Measurements from ENCODE around the gene BEND6. TPM values are rescaled to one million over a fixed set of nuclear protein-coding genes. Genes with fewer than 3 reads are reported as not detected.

The BEND6 gene
- total and polyA plus RNA-seq, 2 of the 13 experiments (the other 11 are each of a cell fraction or from before 2014, with no cell fraction given), result 0.20 to 0.21 TPM

DNA sequence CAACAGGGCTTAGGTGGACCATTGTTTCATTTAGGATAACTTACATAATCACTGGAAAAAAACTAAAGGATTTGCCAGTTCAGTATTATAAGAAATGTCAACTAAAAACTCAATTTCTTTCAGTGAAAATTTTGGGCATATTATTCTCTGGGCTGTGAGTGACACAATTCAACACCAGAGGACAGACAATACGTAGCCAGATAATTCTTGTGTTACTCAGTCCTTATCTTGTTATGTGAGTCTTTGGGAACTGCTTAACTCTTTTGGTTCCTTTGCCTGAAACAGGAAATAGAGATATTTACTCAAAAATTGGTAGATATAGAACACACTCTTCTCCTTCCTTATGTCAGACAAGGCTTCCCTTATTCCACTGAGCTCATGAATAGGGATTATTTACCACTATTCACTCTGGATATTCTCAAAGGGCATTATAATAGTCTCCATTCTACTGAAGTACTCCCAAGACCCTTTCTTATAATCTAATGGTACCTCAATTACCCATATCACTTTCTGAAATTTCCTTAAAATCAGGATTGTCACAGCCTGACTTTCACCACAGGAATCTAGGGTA lies 4.9 kb upstream of the BEND6 start (continued):
- TF ChIP-seq NFE2 (CRISPR knock-in tag; IDR thresholded peaks at IDR 0.05), result no peak
- no peak for TF ChIP-seq GMEB2 (CRISPR knock-in tag; IDR thresholded peaks at IDR 0.05; ENCODE audit: low read depth)
- TF ChIP-seq ZFP90 (CRISPR knock-in tag; IDR thresholded peaks at IDR 0.05; ENCODE audit: borderline replicate concordance), result no peak
- TF ChIP-seq ZNF142 (CRISPR knock-in tag; IDR thresholded peaks at IDR 0.05), result no peak
- TF ChIP-seq, protein P1, sequence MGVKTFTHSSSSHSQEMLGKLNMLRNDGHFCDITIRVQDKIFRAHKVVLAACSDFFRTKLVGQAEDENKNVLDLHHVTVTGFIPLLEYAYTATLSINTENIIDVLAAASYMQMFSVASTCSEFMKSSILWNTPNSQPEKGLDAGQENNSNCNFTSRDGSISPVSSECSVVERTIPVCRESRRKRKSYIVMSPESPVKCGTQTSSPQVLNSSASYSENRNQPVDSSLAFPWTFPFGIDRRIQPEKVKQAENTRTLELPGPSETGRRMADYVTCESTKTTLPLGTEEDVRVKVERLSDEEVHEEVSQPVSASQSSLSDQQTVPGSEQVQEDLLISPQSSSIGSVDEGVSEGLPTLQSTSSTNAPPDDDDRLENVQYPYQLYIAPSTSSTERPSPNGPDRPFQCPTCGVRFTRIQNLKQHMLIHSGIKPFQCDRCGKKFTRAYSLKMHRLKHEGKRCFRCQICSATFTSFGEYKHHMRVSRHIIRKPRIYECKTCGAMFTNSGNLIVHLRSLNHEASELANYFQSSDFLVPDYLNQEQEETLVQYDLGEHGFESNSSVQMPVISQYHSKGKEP (CRISPR knock-in tag; IDR thresholded peaks at IDR 0.05), result no peak
- no peak for TF ChIP-seq ZNF441 (CRISPR knock-in tag; IDR thresholded peaks at IDR 0.05; ENCODE audit: borderline replicate concordance)
